Endodermal cell (in vitro differentiated cells): ENCODE measurements around the gene C1QTNF1. TPM values are rescaled to one million over a fixed set of nuclear protein-coding genes. Genes with fewer than 3 reads are reported as not detected.
A peak's percentile ranks its signal among the peaks of the same experiment; 100 is the strongest.
"Not testable (repeated sequence)": the region's sequence is repeated elsewhere in the genome, so short reads cannot be mapped to it uniquely, and the experiment has no call there.

Experiments used
- DNase-seq: peaks from one replicate; pipeline ENCODE4 v3.0.0-alpha.2; 2017
- H3K27ac ChIP-seq: 2 replicates; pipeline ENCODE4 v1.5.1; 2013; ENCODE audit warnings: mild to moderate bottlenecking, low read depth, low read length, moderate library complexity
- H3K27me3 ChIP-seq: 2 replicates; pipeline ENCODE4 v1.6.1; 2013; ENCODE audit warnings: mild to moderate bottlenecking, low read length, moderate library complexity; ENCODE audit not compliant: insufficient read depth, control insufficient read depth, poor library complexity, severe bottlenecking
- H3K36me3 ChIP-seq: 2 replicates; pipeline ENCODE4 v1.7.0; 2013; ENCODE audit warnings: mild to moderate bottlenecking, low read length, moderate library complexity; ENCODE audit not compliant: control insufficient read depth, insufficient read depth
- H3K4me1 ChIP-seq: one replicate; pipeline ENCODE4 v1.7.0; 2013; ENCODE audit warnings: low read length; ENCODE audit not compliant: control insufficient read depth, insufficient read depth
- H3K4me3 ChIP-seq: 2 replicates; pipeline ENCODE4 v1.5.1; 2013; ENCODE audit warnings: mild to moderate bottlenecking, low read length, moderate library complexity
- H3K9ac ChIP-seq: 2 replicates; pipeline ENCODE4 v1.6.1; 2013; ENCODE audit warnings: mild to moderate bottlenecking, low read length, moderate library complexity; ENCODE audit not compliant: poor library complexity, severe bottlenecking; ENCODE audit errors: extremely low read depth
- H3K9me3 ChIP-seq: 2 replicates; pipeline ENCODE4 v1.6.1; 2013; ENCODE audit warnings: mild to moderate bottlenecking, low read length, moderate library complexity; ENCODE audit not compliant: control insufficient read depth
- H3K27ac Mint-ChIP-seq: 2 replicates; pipeline ENCODE4 v1.8.0; 2020; ENCODE audit warnings: mixed read lengths
- H3K27me3 Mint-ChIP-seq: 2 replicates; pipeline ENCODE4 v1.8.0; 2021; ENCODE audit warnings: mild to moderate bottlenecking, mixed read lengths; ENCODE audit not compliant: insufficient read depth
- H3K36me3 Mint-ChIP-seq: 2 replicates; pipeline ENCODE4 v1.8.0; 2020; ENCODE audit warnings: low read depth, mixed read lengths
- H3K4me1 Mint-ChIP-seq: 2 replicates; pipeline ENCODE4 v1.8.0; 2020; ENCODE audit warnings: mixed read lengths
- H3K4me3 Mint-ChIP-seq: 2 replicates; pipeline ENCODE4 v1.8.0; 2020; ENCODE audit warnings: mild to moderate bottlenecking, moderate library complexity, mixed read lengths
- H3K9me3 Mint-ChIP-seq: 2 replicates; pipeline ENCODE4 v1.8.0; 2020; ENCODE audit warnings: mild to moderate bottlenecking, mixed read lengths
- WGBS, 2 experiments: methylation state at CpG; one replicate each; pipeline versions ENCODE4 v1.1.5 to v1.1.7; 2013; ENCODE audit warnings: missing lambda C conversion rate in 2 of 2, mixed read lengths in 1 of 2; ENCODE audit not compliant: insufficient coverage in 1 of 2, insufficient read length in 1 of 2; 5-methylcytosine and 5-hydroxymethylcytosine counted together
- total RNA-seq, 2 donors: library from RNA; stranded (reverse); fragmentation: NEBNext Ultra II Directional in 1 of 2; extraction: Animal tissue kit (Norgen Biotek cat#: 25700) in 1 of 2; gene quantifications; 2 replicates in 1 of 2; 3 replicates in 1 of 2; pipeline ENCODE4 v1.2.1, GENCODE V29; 2021
- TF ChIP-seq, protein P1 (sequence below): fragments of 200-600 bp; sonication (generic); conservative IDR thresholded peaks from 2 replicates; pipeline ENCODE4 v1.5.0; 2021; ENCODE audit warnings: antibody characterized with exemption, mild to moderate bottlenecking

Gene C1QTNF1
- total RNA-seq, 2 donors from 2014 or later, result 16.0 to 16.5 TPM

DNA sequence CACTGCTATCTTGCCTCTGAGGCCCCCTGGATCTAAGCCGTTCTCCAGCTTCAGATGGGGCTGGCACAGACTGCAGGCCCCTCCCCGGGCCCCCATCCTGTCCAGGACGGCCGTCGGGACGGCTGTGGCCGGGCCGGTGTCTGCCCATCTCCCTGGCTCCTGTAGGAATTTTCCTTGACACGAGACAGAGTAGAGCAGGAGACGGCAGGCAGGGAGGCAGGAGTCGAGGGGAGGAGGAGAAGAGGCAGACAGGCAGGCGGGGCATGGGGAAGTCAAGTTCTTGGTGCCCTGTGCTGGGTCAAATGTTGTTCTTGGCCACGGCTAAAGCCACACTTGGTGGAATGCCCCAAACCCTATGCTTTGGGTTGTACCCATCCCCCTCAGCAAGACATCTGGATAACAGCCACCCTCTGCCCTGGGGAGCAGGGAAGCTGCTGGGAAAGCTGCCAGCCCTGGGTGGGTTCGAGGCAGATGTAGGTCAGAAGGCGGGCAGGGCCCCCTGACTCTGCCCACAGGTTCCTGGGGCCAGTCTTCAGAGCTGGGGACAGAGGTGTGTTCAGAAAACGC, 4.0 kb downstream of the C1QTNF1 start:
- Histone ChIP-seq H3K9me3 (no peaks in the 10 kb centered on the region), H3K4me1 (no peaks in the 10 kb centered on the region), H3K27ac (no peak overlapping the region), H3K36me3 (no peaks in the 10 kb centered on the region), H3K9ac (no peak overlapping the region), H3K4me3 (no peak overlapping the region), H3K27me3 (peaks cover 31% of the 10 kb centered on the region)
- TF ChIP-seq, protein P1, sequence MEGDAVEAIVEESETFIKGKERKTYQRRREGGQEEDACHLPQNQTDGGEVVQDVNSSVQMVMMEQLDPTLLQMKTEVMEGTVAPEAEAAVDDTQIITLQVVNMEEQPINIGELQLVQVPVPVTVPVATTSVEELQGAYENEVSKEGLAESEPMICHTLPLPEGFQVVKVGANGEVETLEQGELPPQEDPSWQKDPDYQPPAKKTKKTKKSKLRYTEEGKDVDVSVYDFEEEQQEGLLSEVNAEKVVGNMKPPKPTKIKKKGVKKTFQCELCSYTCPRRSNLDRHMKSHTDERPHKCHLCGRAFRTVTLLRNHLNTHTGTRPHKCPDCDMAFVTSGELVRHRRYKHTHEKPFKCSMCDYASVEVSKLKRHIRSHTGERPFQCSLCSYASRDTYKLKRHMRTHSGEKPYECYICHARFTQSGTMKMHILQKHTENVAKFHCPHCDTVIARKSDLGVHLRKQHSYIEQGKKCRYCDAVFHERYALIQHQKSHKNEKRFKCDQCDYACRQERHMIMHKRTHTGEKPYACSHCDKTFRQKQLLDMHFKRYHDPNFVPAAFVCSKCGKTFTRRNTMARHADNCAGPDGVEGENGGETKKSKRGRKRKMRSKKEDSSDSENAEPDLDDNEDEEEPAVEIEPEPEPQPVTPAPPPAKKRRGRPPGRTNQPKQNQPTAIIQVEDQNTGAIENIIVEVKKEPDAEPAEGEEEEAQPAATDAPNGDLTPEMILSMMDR, result no peak
- 87 to 88% methylated on average over 10 to 16 of the region's 16 CpGs for WGBS, 2 experiments
- Mint-ChIP-seq H3K36me3 (peaks cover 3% of the 10 kb centered on the region), H3K4me1 (peaks cover 13% of the 10 kb centered on the region), H3K9me3 (no peaks in the 10 kb centered on the region), H3K4me3 (no peak overlapping the region), H3K27ac (no peak overlapping the region), H3K27me3 (peaks cover 66% of the 10 kb centered on the region)
- no peak for DNase-seq

DNA sequence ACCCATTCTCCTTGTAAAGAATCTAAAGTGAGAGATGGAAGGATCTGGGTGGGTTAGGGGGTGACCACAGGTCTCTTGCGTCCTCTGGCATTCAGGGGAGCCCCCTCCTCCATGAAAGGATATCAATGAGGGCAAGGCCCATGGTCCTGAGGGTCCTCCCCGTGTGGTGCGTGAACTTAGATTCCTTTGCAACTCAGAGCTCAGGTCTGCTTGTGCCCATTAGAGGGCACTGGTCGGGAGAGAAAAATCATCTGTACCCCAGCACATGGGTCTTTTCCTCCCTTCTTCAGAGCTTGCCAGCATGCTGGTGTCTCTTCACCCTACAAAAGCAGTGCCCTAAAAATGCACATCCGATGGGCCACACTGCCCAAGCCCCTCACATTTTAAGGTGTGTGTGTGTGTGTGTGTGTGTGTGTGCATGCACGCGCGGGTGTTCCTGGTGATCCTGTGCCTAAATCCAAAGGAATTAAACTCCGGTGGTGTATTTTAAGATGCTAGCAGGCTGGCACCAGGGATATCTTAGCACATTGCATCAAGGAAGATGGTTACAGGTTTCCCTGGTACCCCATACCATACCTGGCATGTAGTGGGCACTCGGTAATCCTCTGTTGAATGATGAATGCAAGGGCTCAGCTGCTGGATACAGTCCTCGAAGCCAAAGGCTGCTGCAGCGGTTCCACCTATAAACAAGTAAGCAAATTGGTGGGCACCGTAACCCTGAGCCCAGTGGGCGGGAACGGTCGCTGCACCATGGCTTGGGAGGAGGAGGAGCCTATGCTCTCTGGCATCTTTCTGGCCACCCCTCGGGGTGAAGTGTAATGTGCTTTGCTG, 4.7 kb downstream of the C1QTNF1 start:
- Mint-ChIP-seq H3K36me3 (peaks cover 3% of the 10 kb centered on the region), H3K27me3 (peaks cover 62% of the 10 kb centered on the region), H3K9me3 (no peaks in the 10 kb centered on the region), H3K4me1 (peaks cover 7% of the 10 kb centered on the region), H3K4me3 (no peak overlapping the region), H3K27ac (no peak overlapping the region)
- no peaks in the 10 kb centered on the region for H3K4me1 ChIP-seq
- H3K36me3 ChIP-seq, result no peaks in the 10 kb centered on the region
- TF ChIP-seq, protein P1, result peak; percentile 51
- no peak overlapping the region for H3K4me3 ChIP-seq
- H3K9me3 ChIP-seq, result no peaks in the 10 kb centered on the region
- DNase-seq, result peak; percentile 49
- peaks cover 24% of the 10 kb centered on the region for H3K27me3 ChIP-seq
- no peak overlapping the region for H3K27ac ChIP-seq
- WGBS, 2 experiments, result 83 to 90% methylated on average over 13 to 17 of the region's 17 CpGs
- H3K9ac ChIP-seq, result no peak overlapping the region

DNA sequence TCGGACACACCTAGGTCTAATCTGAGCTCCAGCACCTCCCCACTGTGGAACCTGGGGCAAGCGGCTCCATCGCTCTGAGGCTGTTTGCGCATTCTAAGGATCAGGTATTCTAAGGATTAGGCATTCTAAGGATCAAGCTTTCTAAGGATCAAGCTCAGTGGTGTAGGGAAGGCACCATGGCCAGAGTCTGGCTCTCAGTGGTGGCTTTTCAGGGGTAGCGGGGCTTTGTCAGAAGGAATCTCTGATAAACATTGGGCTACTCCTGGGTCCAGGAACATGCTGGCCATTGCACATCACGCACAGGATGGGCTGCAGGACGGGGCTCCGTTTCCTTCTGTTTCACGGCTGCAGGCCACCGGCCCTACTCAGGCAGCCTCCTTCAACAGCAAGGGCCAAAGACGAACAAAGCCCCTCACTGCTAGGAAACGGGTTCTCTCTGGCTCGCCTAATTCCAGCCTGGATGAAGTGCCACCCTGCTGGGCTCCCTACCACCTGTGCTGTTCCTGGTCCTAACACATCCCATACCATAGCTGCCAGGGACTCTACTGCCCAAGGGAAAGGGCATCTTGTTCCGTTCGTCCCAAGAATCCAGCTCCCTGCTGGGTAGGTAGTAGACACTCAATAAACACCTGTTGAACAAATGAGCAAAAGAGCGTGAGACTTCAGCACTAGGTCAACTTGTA, 5.5 kb downstream of the C1QTNF1 start:
- Histone ChIP-seq H3K27ac (no peak overlapping the region), H3K9ac (no peak overlapping the region), H3K4me1 (no peaks in the 10 kb centered on the region), H3K9me3 (no peaks in the 10 kb centered on the region), H3K4me3 (no peak overlapping the region), H3K36me3 (no peaks in the 10 kb centered on the region), H3K27me3 (peaks cover 19% of the 10 kb centered on the region)
- Mint-ChIP-seq H3K4me3 (no peak overlapping the region), H3K36me3 (peaks cover 3% of the 10 kb centered on the region), H3K27ac (no peak overlapping the region), H3K4me1 (peaks cover 7% of the 10 kb centered on the region), H3K9me3 (no peaks in the 10 kb centered on the region), H3K27me3 (peaks cover 61% of the 10 kb centered on the region)
- peak; percentile 52 for DNase-seq
- TF ChIP-seq, protein P1, result no peak
- WGBS, 2 experiments, result 86 to 89% methylated on average over 13 to 16 of the region's 16 CpGs

DNA sequence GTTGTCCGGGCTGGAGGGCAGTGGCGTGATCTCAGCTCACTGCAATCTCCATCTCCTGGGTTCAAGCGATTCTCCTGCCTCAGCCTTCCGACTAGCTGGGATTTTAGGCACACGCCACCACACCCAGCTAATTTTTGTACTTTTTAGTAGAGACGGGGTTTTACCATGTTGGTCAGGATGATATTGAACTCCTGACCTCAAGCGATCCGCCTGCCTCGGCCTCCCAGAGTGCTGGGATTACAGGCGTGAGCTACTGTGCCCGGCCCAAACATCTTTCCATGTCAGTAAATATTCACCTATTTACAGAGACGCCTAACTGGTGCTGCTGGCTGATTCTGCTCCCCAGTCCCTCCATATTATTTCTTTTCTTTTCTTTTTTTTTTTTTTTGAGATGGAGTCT, 6.7 kb downstream of the C1QTNF1 start:
- not testable (repeated sequence) for H3K4me3 ChIP-seq
- 81 to 89% methylated on average over 11 to 12 of the region's 12 CpGs for WGBS, 2 experiments
- peaks cover 54% of the 10 kb centered on the region for H3K27me3 Mint-ChIP-seq

More for the DNA sequence above, 6.7 kb downstream of the C1QTNF1 start:
- H3K36me3 Mint-ChIP-seq, H3K4me1 Mint-ChIP-seq, H3K9ac ChIP-seq, H3K27ac Mint-ChIP-seq, H3K27ac ChIP-seq, H3K9me3 Mint-ChIP-seq, H3K4me1 ChIP-seq, H3K4me3 Mint-ChIP-seq, H3K9me3 ChIP-seq, H3K36me3 ChIP-seq, H3K27me3 ChIP-seq: not testable (repeated sequence)
- DNase-seq, result peak; percentile 19
